NCI-H146 treated with DMSO at 0.1 percent for 48 hours (cell line): ENCODE results near the gene MED20.
A peak's percentile ranks its signal among the peaks of the same experiment; 100 is the strongest.
"Not testable (repeated sequence)": the region's sequence is repeated elsewhere in the genome, so short reads cannot be mapped to it uniquely, and the experiment has no call there.

Experiments used
- DNase-seq: peaks from one replicate; lab custom pipeline; 2025; ENCODE audit not compliant: unreplicated experiment; lab: John Stamatoyannopoulos, UW

Gene MED20, protein sequence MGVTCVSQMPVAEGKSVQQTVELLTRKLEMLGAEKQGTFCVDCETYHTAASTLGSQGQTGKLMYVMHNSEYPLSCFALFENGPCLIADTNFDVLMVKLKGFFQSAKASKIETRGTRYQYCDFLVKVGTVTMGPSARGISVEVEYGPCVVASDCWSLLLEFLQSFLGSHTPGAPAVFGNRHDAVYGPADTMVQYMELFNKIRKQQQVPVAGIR

GRCh38 chr6:41920921-41921711 is at the start of gene MED20, which contains the start of gene BYSL:
Gene MED20, minus strand, starts transcription at chr6:41921139. Its CDS starts 121 bp downstream, at chr6:41921018.
Gene BYSL, plus strand, starts transcription at chr6:41921499. Its CDS starts 64 bp downstream, at chr6:41921563.
- peak; percentile 95 for DNase-seq

DNA sequence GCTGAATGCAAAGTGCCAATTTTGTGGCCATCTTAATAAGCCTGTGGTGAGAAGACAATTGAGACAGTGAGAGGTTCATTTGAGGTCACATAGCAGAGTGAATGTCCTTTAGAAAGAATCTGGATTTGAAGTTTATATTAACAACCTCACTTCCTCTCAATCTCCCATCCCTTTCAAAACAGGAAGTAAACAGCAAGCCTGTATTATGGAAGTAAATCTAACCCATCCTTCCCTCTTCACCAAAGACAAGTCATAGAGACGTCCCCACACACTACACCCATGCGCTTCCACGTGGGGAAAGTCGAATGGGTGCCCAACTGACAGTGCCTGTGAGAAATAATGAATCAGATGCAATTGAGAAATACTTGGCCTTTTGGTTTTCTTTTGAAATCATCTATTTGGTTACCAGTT is 49.5 kb upstream of the MED20 start:
- DNase-seq, result no peak

GRCh38 chr6:41967312-41968287 is 46.7 kb upstream of the MED20 start:
- no peak for DNase-seq

DNA sequence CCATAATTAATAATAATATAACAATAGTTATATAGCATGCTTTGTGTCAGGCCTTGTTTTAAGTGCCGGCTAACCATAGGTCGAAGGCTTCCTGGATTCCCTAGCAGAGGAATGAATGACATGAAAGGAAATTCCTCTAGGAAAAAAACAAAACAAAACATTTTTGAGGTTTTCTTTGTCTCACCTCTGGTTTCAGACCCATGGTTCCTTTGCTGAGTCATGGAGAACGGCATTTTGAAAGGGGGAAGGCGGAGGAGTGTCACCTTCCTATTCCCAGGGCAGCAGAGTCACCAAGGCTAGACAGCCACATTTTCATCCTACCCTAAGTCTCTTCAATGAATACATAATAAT is 46.0 kb upstream of the MED20 start:
- no peak for DNase-seq

GRCh38 chr6:41966214-41966920 is 45.4 kb upstream of the MED20 start:
- no peak for DNase-seq

DNA sequence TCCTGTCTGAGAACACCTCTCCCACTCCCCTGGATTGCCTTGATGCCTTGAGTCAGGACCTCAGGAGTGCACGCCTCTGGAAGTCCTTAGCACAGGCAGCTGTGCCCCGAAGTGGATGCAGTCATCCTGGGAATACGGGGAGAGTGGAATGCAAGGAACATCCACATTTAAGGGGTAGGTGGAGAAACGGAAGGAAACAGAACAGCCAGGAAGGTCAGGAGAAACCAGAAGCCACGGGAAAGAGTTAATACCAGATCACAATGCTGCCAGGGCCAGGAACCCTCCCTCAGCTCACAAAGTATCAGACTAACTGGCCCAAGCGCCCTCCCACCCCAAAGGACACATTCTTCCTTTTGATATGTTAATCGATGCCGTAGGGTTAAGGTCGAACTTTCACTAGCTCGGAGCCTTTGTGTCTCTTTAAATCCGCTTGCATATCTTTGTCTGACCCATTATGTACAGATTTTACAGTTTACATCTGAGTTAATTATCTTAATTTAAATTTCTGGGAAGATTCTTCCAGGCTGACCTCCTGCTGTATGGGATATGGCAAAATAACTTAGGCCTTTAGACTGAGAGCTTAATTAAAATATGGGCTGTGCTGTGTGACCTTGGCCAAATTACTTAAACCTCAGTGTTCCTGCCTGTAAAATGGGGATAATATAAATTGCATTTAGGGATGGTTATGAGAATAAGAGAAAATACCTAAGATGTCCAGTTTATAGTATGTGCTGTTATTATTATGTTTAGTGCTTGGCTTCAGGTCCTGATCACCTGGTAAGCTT is 44.7 kb upstream of the MED20 start:
- no peak for DNase-seq

- DNase-seq, result no peak
Measured at GRCh38 chr6:41964201-41964887, 43.4 kb upstream of the MED20 start.

GRCh38 chr6:41963371-41963770 is 42.4 kb upstream of the MED20 start:
- no peak for DNase-seq

DNA sequence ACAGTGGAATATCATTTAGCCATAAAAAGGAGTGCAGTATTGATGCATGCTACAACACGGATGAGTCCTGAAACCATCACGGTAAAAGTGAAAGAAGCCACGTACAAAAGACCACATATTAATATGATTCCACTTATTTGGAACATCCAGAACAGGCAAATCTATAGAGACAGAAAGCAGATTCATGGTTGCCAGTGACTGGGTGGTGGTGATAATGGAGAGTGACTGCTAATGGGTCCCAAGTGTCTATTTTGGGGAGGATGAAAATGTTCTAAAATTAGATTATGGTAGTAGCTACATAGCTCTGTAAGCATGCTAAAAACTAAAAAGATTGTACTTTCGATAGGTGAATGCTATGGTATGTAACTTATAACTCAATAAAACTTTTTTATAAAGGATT is 39.1 kb upstream of the MED20 start:
- DNase-seq, result no peak

DNA sequence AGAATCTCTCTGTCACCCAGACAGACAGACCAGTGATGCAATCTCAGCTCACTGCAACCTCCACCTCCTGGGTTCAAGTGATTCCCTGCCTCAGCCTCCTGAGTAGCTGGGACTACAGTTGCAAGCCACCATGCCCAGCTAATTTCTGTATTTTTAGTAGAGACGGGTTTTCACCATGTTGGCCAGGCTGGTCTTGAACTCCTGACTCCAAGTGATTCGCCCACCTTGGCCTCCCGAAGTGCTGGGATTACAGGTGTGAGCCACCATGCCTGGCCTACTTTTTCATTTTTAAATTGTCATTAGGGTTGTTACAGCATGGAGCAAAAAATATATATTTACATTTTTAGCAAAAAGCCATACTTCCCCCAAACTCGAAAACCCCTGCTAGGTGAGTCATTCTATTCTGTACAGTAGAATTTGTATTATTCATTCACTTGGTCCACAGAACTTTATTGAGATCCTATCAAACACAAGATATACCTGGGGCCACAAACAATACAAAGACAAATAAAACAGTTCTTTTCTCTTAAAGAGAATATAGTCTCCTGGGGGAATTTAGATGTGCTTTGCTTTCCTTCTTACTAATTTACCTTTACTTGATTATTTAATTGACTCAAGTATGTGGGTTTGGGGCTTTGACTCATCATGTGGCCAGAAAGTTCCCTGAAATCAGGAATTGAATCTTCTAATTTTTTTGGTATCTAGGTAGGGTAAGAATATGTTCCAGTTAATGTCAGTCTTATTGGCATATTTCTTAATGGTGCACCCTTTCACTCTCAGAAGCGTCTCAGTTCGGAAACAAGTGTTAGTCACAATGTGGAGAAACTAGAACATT is 37.3 kb upstream of the MED20 start:
- no peak for DNase-seq

GRCh38 chr6:41957117-41957516 is 36.2 kb upstream of the MED20 start:
- no peak for DNase-seq

GRCh38 chr6:41955412-41955811 is 34.5 kb upstream of the MED20 start:
- no peak for DNase-seq

DNA sequence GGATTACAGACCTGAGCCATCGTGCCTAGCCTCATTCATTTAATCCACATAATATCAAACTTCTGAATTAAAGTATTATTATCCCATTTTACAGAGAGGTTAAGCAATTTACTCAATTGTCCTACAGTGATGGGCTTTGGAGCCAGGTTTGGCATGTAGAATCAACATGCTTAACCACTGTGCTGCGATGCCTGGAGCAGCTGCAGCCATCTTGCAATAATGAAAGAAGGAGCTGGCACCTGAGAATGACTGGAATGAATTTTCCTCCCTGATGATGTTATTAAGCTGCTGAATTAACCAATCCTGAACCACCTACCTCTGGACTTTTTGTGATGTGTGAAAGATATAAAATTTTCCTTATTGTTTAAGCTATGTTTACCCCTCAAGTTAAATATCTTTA is 33.7 kb upstream of the MED20 start:
- no peak for DNase-seq

- no peak for DNase-seq
Measured at GRCh38 chr6:41947581-41948220, 26.8 kb upstream of the MED20 start.

DNA sequence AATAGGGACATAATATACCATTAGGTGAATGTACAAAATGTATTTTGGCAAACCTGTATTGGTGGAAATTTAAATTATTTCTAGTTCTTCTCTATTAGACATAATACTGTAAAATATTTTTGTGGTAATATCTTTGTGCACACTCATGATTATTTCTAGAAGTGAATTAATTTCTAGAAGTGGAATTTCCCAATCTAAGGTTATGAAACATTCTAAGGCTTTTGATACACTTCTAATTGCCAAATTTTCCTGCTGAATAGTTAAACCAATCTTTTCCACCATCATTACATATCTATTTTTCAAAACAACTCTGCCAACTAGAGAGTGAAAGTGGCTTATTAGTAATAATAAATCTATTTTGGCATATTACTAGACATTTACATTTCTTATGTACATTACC is 22.5 kb upstream of the MED20 start:
- no peak for DNase-seq

DNA sequence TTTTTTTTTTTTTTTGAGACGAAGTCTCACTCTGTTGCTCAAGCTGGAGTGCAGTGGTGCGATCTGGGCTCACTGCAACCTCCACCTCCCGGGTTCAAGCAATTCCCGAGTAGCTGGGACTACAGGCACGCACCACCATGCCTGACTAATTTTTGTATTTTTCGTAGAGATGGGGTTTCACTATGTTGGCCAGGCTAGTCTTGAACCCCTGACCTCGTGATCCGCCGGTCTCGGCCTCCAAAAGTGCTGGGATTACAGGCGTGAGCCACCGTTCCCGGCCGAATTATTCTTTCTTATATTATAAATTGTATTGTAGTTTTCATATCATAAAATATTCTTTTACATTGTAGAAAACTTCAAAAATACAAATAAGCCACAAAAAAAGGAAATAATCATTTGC is 21.9 kb upstream of the MED20 start:
- DNase-seq, result not testable (repeated sequence)

DNA sequence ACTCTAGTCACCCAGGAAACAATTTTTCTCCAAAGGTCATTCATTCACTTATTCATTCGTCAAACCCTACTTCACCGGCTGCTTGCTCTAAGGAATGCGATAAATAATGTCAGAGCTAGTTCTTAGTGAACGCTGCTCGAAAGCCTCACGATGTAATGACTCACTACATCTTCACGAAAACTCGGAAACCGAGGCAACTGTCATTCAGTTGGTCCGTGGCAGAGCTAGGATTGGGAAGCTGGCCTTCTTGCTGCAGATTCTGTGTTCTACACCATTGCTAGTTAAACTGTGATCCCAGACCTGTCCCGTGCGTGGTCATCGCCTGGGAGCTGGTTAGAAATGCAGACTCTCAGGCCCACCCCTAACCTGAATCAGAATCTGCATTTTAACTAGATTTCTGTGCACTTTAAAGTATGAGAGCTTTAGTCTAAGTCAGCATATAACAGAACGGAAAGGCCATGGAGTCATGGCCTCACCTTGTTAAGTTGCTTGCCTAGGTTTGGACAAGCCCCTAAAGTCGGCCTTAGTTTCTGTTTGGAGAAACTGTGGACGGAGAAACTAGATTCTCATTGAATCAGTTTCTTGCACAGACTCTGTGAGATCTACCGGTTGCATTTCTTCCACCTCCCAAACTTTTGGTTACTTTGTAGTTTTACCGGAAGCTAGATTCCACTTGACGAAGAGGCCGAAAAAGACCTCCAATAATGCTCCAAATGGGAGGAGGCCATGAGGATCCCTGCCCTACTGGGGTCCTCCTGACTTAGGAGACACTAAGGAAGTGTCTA is 21.3 kb upstream of the MED20 start:
- DNase-seq, result no peak
